Aorta (tissue), 5 donors: ENCODE data around the gene FALEC. TPM values are rescaled to one million over a fixed set of nuclear protein-coding genes. Genes with fewer than 3 reads are reported as not detected.
A peak's percentile ranks its signal among the peaks of the same experiment; 100 is the strongest.

Experiments used
- ATAC-seq: fragments of 200-7000 bp; cut with Tn5 transposase; one replicate; pipeline ENCODE4 v1.9.1; 2022; ENCODE audit warnings: moderate library complexity; ENCODE audit not compliant: low FRiP score
- DNase-seq, 2 donors: peaks; one replicate each; pipeline ENCODE4 v3.0.0-alpha.2; 2020
- H3K27ac ChIP-seq, 2 donors: one replicate each; pipeline ENCODE4 v1.5.1; 2013; ENCODE audit warnings: low read length in 2 of 2, mild to moderate bottlenecking in 2 of 2, moderate library complexity in 2 of 2, control low read depth in 1 of 2, inconsistent platforms in 1 of 2, low read depth in 1 of 2
- H3K27me3 ChIP-seq, 2 donors: one replicate each; pipeline ENCODE4 v1.6.1; 2013; ENCODE audit warnings: control low read depth in 1 of 2, low read length in 1 of 2, mild to moderate bottlenecking in 1 of 2, moderate library complexity in 1 of 2; ENCODE audit not compliant: insufficient read depth in 2 of 2, control insufficient read depth in 1 of 2
- H3K36me3 ChIP-seq, 2 donors: one replicate each; pipeline ENCODE4 v1.6.1; 2013; ENCODE audit warnings: control low read depth in 1 of 2, low read length in 1 of 2, mild to moderate bottlenecking in 1 of 2; ENCODE audit not compliant: insufficient read depth in 2 of 2, control insufficient read depth in 1 of 2
- H3K4me1 ChIP-seq, 2 donors: one replicate each; pipeline ENCODE4 v1.6.1; 2013; ENCODE audit warnings: low read length in 2 of 2, control low read depth in 1 of 2, mild to moderate bottlenecking in 1 of 2, moderate library complexity in 1 of 2; ENCODE audit not compliant: insufficient read depth in 2 of 2, control insufficient read depth in 1 of 2
- H3K4me3 ChIP-seq, 2 donors: one replicate each; pipeline ENCODE4 v1.5.1; 2013; ENCODE audit warnings: low read length in 2 of 2, control low read depth in 1 of 2, mild to moderate bottlenecking in 1 of 2
- H3K9me3 ChIP-seq: one replicate; pipeline ENCODE4 v1.6.1; 2013; ENCODE audit warnings: mild to moderate bottlenecking, low read length; ENCODE audit not compliant: control insufficient read depth
- WGBS, 2 donors: extraction: QIAGEN DNeasy Blood & Tissue Kit; methylation state at CpG; one replicate each; pipeline ENCODE4 v1.1.7; 2013; 5-methylcytosine and 5-hydroxymethylcytosine counted together
- intact Hi-C, 2 donors: fragments of 100-400 bp; cut with DNase I; formaldehyde crosslinking; loops; one replicate each; pipeline versions ENCODE4 v1.14.2 to v1.15.0; 2022
- polyA plus RNA-seq, 2 donors: library from polyadenylated mRNA; stranded (reverse); fragments of 200-250 nt; gene quantifications; one replicate each; pipeline ENCODE4 v1.2.3, GENCODE V29; 2013
- total RNA-seq, 2 donors: library from RNA; stranded (reverse); fragmentation: NEBNext Ultra II Directional; extraction: Animal tissue kit (Norgen Biotek cat#: 25700); gene quantifications; one replicate each; pipeline ENCODE4 v1.2.1, GENCODE V29; 2021
- donor health status: healthy with polysubstance abuse.
- donor health status: Bipolar disorder and iron deficiency.
- donor health status: DM: no; HTN: no; CAD: no.
- donor health status: DM: no; HTN: no; CAD: no.
- donor health status: DM: yes; HTN: yes; CAD: no.

FALEC gene
- total and polyA plus RNA-seq, 4 donors, result 0.99 to 1.1 TPM; not detected in 2

- no peaks in the 10 kb centered on the region for H3K36me3 ChIP-seq
- DNase-seq (peak; percentile 6 to 28), ATAC-seq (no peak)
- no peak overlapping the region for H3K27ac ChIP-seq
- H3K27me3 ChIP-seq, result no peaks in the 10 kb centered on the region
- no peaks in the 10 kb centered on the region for H3K4me1 ChIP-seq
- WGBS, 2 donors, result 85 to 93% methylated on average over 6 of the region's 6 CpGs
- no peak overlapping the region for H3K4me3 ChIP-seq
- intact Hi-C loops, result no loop called here
- no peaks in the 10 kb centered on the region for H3K9me3 ChIP-seq
Measured at GRCh38 chr1:150545486-150546032, 30.0 kb downstream of the FALEC start.

GRCh38 chr1:150546294-150546937 lies 30.9 kb downstream of the FALEC start:
- DNase-seq (peak in 1 of 2 donors; percentile 50), ATAC-seq (no peak)
- Histone ChIP-seq H3K4me1 (no peaks in the 10 kb centered on the region), H3K9me3 (no peaks in the 10 kb centered on the region), H3K4me3 (no peak overlapping the region), H3K36me3 (no peaks in the 10 kb centered on the region), H3K27ac (no peak overlapping the region), H3K27me3 (no peaks in the 10 kb centered on the region)
- WGBS, 2 donors, result 90 to 91% methylated on average over 16 of the region's 16 CpGs
- intact Hi-C loops, result no loop called here

GRCh38 chr1:150548324-150548631 lies 32.7 kb downstream of the FALEC start:
- WGBS, 2 donors, result 26 to 27% methylated on average over 4 of the region's 4 CpGs
- H3K27me3 ChIP-seq, result no peaks in the 10 kb centered on the region
- peaks cover 0 to 3% of the 10 kb centered on the region in 2 donors for H3K4me1 ChIP-seq
- H3K4me3 ChIP-seq, result peak overlapping the region in 1 of 2 donors; percentile 27
- H3K27ac ChIP-seq, result peak overlapping the region in 1 of 2 donors; percentile 61
- ATAC-seq (no peak), DNase-seq (no peak)
- no peaks in the 10 kb centered on the region for H3K9me3 ChIP-seq
- no peaks in the 10 kb centered on the region for H3K36me3 ChIP-seq
- intact Hi-C loops, result no loop called here

- H3K4me3 ChIP-seq, result peak within 1 kb of the TSS; percentile 27 to 46
- no peaks in the 10 kb centered on the region for H3K27me3 ChIP-seq
- DNase-seq (peak; percentile 78 to 89), ATAC-seq (peak; percentile 52)
- no peaks in the 10 kb centered on the region for H3K9me3 ChIP-seq
- peaks cover 0 to 3% of the 10 kb centered on the region in 2 donors for H3K4me1 ChIP-seq
- intact Hi-C loops, result no loop called here
- H3K27ac ChIP-seq, result peak within 1 kb of the TSS; percentile 78 to 88
- no peaks in the 10 kb centered on the region for H3K36me3 ChIP-seq
- WGBS, 2 donors, result 0% methylated on average over 64 to 91 of the region's 91 CpGs
Measured at GRCh38 chr1:150548632-150549495, 33.3 kb downstream of the FALEC start, which contains the start of gene ADAMTSL4. Gene ADAMTSL4, plus strand, starts transcription at chr1:150549408. Its CDS starts 2,881 bp downstream, at chr1:150552289.

- 2 to 4% methylated on average over 32 to 43 of the region's 43 CpGs for WGBS, 2 donors
- intact Hi-C loops, result no loop called here
- Histone ChIP-seq H3K4me1 (peaks cover 0 to 3% of the 10 kb centered on the region in 2 donors), H3K27ac (peak overlapping the region; percentile 46 to 88), H3K4me3 (peak overlapping the region; percentile 27 to 46), H3K36me3 (no peaks in the 10 kb centered on the region), H3K27me3 (no peaks in the 10 kb centered on the region), H3K9me3 (no peaks in the 10 kb centered on the region)
- DNase-seq, result peak in 1 of 2 donors; percentile 87
- peak; percentile 9 for ATAC-seq
Measured at GRCh38 chr1:150549496-150550221, 34.1 kb downstream of the FALEC start.

GRCh38 chr1:150550222-150551050 lies 34.9 kb downstream of the FALEC start:
- peak overlapping the region in 1 of 2 donors; percentile 46 for H3K4me3 ChIP-seq
- H3K36me3 ChIP-seq, result no peaks in the 10 kb centered on the region
- intact Hi-C loops, result no loop called here
- H3K9me3 ChIP-seq, result no peaks in the 10 kb centered on the region
- peak; percentile 44 for ATAC-seq
- 3 to 6% methylated on average over 19 to 22 of the region's 22 CpGs for WGBS, 2 donors
- H3K27ac ChIP-seq, result peak overlapping the region in 1 of 2 donors; percentile 78
- no peaks in the 10 kb centered on the region for H3K27me3 ChIP-seq
- H3K4me1 ChIP-seq, result peaks cover 0 to 3% of the 10 kb centered on the region in 2 donors
- peak in 1 of 2 donors; percentile 91 for DNase-seq

- Histone ChIP-seq H3K36me3 (no peaks in the 10 kb centered on the region), H3K4me1 (peaks cover 0 to 3% of the 10 kb centered on the region in 2 donors), H3K4me3 (no peak overlapping the region), H3K27me3 (no peaks in the 10 kb centered on the region), H3K27ac (peak overlapping the region in 1 of 2 donors; percentile 78), H3K9me3 (no peaks in the 10 kb centered on the region)
- intact Hi-C loops, result no loop called here
- 33 to 35% methylated on average over 11 of the region's 11 CpGs for WGBS, 2 donors
- DNase-seq, result peak; percentile 74 to 76
- ATAC-seq, result peak; percentile 24
Measured at GRCh38 chr1:150551051-150551783, 35.7 kb downstream of the FALEC start.
